ENCODE measurements around the gene ATP10D.
"Not testable (repeated sequence)": the region's sequence is repeated elsewhere in the genome, so short reads cannot be mapped to it uniquely, and the experiment has no call there.

Gene ATP10D

GRCh38 chr4:47490550-47490949, 5.5 kb downstream of the ATP10D start:
- no peak for DNase-seq

- DNase-seq = no peak
These were observed 8.4 kb downstream of the ATP10D start for GRCh38 chr4:47493238-47494123.

GRCh38 chr4:47494124-47494430, 9.0 kb downstream of the ATP10D start:
- no peak for DNase-seq

- DNase-seq = no peak
These were observed 13.8 kb downstream of the ATP10D start for GRCh38 chr4:47498899-47499298.

GRCh38 chr4:47499700-47500099, 14.6 kb downstream of the ATP10D start:
- no peak for DNase-seq

GRCh38 chr4:47500776-47501175, 15.7 kb downstream of the ATP10D start:
- no peak for DNase-seq

- no peak for DNase-seq
These were observed 20.1 kb downstream of the ATP10D start for GRCh38 chr4:47505147-47505546.

GRCh38 chr4:47505666-47506065, 20.6 kb downstream of the ATP10D start:
- DNase-seq = no peak

- no peak for DNase-seq
These were observed 25.6 kb downstream of the ATP10D start for GRCh38 chr4:47510506-47511143.

GRCh38 chr4:47513461-47513860, 28.4 kb downstream of the ATP10D start:
- no peak for DNase-seq

GRCh38 chr4:47519239-47519883, 34.3 kb downstream of the ATP10D start:
- no peak for DNase-seq

GRCh38 chr4:47525154-47525819, 40.2 kb downstream of the ATP10D start:
- DNase-seq = no peak

- no peak for DNase-seq
These were observed 41.2 kb downstream of the ATP10D start for GRCh38 chr4:47526281-47526680.

GRCh38 chr4:47528646-47529045, 43.6 kb downstream of the ATP10D start:
- not testable (repeated sequence) for DNase-seq

- no peak for DNase-seq
These were observed 45.7 kb downstream of the ATP10D start for GRCh38 chr4:47530801-47531200.

- no peak for DNase-seq
These were observed 46.3 kb downstream of the ATP10D start for GRCh38 chr4:47531241-47531953.

- no peak for DNase-seq
These were observed 46.9 kb downstream of the ATP10D start for GRCh38 chr4:47531954-47532321.

- no peak for DNase-seq
These were observed 47.6 kb downstream of the ATP10D start for GRCh38 chr4:47532658-47533057.

GRCh38 chr4:47533689-47534347, 48.7 kb downstream of the ATP10D start:
- DNase-seq = no peak

- no peak for DNase-seq
These were observed 49.7 kb downstream of the ATP10D start for GRCh38 chr4:47534772-47535171.

GRCh38 chr4:47535567-47536147, 50.6 kb downstream of the ATP10D start:
- DNase-seq = no peak

GRCh38 chr4:47536966-47537365, 51.9 kb downstream of the ATP10D start:
- no peak for DNase-seq
